ENCODE data around the gene PERM1.
A peak's percentile ranks its signal among the peaks of the same experiment; 100 is the strongest.
"Not testable (repeated sequence)": the region's sequence is repeated elsewhere in the genome, so short reads cannot be mapped to it uniquely, and the experiment has no call there.

The PERM1 gene

DNA sequence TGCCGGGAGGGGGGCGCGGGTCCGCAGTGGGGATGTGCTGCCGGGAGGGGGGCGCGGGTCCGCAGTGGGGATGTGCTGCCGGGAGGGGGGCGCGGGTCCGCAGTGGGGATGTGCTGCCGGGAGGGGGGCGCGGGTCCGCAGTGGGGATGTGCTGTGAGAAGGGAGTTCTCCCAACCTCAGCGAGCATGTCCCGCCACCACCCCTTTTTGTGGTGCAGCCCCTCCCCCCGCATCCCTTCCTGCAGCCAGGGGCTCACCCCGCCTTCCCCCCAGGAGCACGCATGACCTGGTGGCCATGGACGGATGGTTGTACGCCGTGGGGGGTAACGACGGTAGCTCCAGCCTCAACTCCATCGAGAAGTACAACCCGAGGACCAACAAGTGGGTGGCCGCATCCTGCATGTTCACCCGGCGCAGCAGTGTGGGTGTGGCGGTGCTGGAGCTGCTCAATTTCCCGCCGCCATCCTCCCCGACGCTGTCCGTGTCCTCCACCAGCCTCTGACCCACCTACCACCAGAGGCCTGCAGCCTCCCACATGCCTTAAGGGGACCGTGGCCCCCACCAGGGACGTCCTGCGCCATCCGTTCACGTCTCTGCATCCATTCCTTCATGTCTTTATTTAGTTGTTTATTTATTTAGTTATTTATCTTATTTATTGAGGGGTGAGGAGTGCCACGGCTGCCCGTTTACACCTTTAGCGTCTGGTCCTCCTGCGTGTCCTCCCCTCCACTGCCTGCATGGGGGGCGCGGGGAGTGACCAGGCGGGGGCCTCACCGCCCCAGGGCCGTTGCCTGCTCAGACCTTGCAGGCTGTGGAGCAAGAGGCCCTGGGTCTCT is 17.0 kb downstream of the PERM1 start:
- no peak for DNase-seq

DNA sequence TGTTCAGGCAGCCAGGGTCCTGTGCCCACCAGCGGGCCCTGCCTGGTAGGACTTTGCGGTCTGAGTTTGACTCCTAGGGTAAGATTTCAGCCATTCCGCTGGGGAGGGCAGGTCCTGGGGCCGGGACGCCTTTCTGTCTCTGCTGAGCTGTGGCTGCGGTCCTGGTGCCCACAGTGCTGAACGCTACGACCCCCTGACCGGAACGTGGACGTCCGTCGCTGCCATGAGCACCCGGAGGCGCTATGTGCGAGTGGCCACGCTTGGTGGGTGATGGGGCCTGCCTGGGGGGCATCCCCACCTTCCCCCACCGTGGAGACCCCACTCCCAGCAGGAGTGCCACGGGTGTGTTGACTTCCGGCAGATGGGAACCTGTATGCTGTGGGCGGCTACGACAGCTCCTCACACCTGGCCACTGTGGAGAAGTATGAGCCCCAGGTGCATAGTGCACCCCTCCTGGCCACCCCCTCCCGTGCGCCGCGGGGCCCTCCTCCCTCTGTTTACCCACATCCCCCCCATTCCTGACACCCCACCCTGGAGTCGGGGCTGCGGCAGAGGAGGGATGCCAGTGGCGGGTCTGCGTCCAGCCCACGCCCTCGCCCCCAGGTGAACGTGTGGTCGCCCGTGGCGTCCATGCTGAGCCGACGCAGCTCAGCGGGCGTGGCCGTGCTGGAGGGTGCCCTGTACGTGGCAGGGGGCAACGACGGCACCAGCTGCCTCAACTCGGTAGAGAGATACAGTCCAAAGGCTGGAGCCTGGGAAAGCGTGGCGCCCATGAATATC is 18.0 kb downstream of the PERM1 start:
- DNase-seq = no peak

DNA sequence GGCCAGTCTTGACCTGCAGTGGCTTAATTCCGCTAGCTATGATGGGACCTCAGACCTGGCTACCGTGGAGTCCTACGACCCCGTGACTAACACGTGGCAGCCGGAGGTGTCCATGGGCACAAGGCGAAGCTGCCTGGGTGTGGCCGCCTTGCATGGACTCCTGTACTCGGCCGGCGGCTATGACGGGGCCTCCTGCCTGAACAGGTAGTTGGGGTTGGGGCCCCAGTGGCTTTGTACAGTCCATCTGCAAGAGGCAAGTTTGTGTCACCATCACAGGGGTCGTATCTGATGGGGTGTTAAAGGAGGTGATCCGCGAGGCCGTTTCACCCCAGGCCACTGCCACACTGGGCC is 18.6 kb downstream of the PERM1 start:
- no peak for DNase-seq

DNA sequence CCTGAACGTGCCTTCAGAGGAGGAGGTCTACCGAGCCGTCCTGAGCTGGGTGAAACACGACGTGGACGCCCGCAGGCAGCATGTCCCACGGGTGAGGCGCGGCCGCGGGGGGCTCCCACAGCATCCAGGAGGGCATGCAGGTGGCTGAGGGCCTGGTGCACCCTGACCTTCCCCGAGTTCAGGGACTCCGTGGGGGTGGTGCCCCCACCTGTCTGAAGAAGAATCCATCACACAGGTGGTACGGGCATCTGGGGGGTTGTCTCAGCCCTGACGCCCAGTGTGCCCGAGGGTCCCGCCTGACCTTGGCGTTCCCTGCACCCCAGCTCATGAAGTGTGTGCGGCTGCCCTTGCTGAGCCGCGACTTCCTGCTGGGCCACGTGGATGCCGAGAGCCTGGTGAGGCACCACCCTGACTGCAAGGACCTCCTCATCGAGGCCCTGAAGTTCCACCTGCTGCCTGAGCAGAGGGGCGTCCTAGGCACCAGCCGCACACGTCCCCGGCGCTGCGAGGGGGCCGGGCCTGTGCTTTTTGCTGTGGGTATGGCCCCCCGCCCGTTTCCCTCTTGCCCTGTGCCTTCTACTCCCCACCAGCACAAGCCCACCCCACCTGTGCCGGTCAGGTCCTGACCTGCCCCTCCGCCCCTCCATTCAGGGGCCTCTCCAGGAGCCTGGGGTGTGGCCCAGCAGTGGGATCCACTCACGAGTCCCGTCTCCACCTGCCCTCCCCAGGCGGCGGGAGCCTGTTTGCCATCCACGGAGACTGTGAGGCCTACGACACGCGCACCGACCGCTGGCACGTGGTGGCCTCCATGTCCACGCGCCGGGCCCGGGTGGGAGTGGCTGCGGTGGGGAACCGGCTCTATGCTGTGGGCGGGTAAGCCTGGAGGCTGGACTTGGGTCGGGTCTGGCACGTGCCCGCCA is 19.3 kb downstream of the PERM1 start:
- no peak for DNase-seq

DNA sequence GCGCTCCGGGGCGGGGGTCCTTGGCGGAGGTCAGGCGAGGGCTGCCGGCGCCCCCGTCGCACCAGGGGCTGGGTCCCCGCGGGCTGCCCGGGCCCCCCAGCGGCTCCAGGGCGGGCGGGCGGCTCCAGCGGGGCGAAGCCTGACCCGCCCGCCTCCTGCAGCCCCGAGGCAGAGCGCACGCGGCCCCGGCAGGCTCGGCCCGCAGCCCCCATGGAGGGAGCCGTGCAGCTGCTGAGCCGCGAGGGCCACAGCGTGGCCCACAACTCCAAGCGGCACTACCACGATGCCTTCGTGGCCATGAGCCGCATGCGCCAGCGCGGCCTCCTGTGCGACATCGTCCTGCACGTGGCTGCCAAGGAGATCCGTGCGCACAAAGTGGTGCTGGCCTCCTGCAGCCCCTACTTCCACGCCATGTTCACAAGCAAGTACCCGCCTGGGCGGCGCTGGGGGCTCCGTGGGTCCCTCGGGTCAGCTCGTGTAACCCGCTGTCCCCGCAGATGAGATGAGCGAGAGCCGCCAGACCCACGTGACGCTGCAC is 20.7 kb downstream of the PERM1 start:
- DNase-seq = no peak

DNA sequence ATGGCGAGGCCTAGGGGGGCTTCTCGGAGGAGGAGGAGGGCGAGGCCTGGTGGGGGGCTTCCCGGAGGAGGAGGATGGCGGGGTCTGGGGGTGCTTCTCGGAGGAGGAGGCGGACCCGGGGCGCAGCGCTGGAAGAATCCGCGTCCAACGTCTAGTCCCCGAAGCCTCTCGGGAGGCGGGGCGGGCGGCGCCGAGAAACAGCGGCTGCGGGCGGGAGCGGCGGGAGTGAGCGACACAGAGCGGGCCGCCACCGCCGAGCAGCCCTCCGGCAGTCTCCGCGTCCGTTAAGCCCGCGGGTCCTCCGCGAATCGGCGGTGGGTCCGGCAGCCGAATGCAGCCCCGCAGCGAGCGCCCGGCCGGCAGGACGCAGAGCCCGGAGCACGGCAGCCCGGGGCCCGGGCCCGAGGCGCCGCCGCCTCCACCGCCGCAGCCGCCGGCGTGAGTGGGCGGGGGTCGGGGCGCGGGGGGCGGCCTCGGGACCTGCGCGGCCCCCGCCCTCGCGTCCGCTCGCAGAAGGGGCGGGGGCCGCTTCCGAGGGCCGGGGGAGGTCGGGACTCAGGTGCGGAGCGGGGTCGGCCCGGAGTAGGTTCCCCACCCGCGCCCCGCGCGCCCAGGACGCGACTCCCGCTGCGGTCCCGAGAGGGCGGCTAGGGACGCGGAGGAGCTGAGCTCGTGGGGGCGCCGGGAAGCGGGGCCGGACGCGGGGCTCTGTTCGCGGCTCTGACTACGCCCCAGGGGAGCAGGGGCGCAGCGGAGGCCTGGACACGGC is 21.3 kb downstream of the PERM1 start, which contains the start of gene KLHL17:
Gene KLHL17, plus strand, starts transcription at position 222 of the 769 bp plus-strand sequence. Its CDS starts 110 bp downstream, at position 332.
- DNase-seq = peak; percentile 51

DNA sequence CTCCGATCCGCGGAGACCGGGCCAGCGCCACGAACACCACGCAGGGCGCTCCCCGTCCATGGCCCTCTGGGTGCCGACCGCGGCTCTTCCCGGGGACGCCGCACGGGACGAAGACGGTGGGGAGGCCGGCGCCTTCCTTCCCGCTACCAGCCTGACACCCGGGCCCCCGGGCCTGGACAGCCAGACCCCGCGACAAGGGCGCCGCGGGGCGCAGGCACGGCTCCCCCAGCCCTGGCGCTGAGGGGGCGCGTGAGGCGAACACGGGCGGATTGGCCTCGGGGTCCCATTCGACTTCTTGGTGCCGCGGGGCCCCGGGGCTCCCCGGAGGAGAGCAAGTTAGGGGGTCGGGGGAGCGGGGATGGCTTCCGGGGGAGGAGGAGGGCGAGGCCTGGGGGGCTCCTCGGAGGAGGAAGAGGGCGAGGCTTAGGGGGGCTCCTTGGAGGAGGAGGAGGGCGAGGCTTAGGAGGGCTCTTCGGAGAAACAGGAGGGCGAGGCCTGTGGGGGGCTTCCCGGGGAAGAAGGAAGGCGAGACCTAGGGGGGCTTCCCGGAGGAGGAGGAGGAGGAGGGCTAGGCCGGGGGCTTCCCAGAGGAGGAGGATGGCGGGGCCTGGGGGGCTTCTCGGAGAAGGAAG is 22.0 kb downstream of the PERM1 start:
- no peak for DNase-seq

DNA sequence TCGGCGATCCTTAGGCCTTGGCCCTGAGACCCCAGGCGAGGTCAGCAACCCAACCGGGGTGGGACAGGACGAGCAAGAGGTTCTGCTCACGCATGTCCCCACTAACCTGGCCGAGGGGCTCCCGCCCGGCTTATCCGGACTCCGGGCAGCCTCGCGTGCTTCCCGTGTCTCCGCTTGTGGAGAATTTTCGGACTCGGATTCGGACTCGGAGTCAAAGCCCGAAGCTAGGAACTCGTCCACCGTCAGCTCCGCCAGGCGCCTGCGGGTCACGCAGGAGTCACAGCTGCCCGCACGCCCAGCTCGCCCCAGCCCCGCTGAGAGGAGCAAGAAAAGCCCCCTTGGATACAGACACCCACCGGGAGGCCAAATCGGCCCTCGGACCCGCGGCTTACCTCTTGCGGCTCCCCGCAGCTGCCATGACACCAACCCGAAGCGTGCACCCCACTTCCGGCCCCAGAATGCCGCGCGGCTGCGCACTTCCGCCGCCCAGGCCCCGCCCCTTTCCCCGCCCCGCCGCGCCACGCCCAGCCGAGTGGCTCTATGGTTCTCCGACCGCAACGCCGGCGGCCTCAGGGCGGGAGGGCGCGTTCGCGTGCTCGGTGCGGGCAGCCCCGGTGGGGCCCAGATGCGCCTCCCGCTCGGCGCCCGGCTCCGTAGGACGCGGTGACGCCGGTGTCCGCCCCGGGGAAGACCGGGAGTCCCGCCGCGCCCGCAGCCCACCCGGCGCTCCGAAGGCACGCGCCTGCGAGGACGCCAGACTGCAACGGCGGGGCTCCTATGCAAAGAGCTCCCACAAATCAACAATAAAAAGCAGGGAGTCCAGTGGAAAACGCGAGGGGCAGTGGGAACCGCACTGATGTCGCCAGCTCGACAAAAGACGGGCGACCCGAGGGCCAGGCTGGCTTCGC is 22.8 kb downstream of the PERM1 start, which contains the start of gene NOC2L:
Gene NOC2L, minus strand, starts transcription at position 434 of the 908 bp plus-strand sequence. Its CDS starts 16 bp downstream, at position 418.
- DNase-seq = peak; percentile 80

DNA sequence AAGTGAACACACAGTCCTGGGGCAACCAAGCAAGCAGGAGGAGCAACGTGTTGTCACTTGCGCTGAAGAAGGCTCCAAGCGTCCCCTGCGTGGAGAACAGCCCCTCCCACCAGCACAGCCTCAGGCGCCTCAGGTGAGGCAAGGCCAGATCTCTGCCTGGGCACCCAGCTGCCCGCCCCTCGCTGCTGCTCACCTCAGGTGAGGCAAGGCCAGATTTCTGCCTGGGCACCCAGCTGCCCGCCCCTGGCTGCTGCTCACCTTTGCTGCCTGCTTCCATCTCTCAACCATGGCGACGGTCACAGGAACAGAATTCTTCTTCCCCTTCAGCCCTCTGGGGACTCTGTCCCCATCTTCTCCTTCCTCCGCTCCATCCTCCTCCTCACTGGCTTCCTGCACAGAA is 25.3 kb downstream of the PERM1 start:
- no peak for DNase-seq

DNA sequence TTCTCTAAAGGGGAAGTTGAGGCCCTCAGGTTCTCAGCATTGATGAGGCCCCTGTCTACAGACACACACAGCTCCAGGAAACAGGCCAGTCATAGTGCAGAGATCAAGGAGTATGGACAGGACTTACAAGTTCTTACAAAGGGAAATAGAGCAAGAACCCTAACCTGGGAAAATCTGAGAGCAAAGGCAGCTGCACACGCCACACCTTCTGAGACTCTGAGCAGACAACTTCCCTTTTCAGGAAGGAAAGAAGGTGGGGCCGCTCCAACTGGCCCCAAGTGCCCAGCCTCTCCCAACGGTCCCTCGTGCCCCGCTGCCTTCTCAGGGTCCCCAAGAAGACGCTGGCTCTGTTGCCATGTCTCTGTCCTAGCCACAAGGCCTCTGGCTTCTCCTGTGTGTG is 26.4 kb downstream of the PERM1 start:
- DNase-seq = no peak

DNA sequence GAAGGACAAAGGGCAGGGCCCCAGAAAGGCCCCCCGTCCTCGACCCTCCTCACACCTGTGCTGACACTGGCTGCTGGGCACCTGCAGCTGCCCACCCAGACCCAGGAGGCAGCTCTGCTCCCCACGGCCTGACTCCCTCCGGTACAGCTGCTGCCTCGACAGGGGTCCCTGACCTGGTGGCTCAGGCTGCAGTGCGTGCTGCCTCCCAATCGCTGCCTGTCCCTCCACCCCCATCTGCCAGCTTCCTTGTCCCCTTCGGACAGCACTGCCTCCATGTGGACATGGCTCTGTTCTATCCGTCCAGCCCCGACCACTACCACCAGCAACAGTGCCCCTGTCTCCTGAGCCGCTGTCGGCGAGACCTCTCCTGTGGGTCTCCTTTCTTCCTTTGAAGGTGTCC is 27.0 kb downstream of the PERM1 start:
- no peak for DNase-seq

DNA sequence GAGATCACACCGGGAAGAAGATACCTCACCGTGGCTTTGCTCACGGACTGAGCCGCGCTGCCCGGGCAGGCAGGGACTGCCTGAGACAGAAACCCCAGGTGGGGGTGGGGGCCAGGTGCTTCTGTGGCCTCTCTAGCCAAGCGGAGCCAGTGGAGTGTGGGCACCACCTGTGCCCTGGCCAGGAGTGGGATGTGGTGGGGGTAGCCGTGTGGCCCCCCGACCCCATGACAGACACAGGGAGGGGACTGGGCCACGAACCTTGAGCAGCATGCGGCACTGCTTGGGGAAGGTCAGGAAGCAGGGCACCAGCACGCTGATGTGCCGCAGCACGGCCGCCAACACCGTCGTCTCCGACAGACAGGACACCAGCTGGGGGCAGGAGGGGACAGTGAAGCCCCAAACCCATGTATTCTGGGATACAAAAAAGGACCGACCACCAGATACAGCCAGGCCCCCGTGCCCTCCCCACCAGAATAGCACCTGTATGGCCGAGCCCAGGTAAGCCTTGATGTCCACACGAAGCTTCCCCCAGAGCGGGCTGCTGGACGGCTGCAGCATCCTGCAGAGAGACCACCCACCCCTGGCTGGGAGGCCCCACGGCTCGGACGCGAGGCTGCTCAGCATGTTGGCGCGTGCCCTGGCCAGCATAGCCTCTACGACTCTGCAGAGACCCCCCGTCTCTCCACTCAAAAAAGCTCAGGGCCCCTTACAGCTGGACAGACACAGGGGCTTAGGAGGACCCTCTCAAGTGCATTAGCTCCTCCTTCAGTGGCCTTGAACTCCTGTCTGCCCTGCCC is 28.2 kb downstream of the PERM1 start:
- DNase-seq = no peak

DNA sequence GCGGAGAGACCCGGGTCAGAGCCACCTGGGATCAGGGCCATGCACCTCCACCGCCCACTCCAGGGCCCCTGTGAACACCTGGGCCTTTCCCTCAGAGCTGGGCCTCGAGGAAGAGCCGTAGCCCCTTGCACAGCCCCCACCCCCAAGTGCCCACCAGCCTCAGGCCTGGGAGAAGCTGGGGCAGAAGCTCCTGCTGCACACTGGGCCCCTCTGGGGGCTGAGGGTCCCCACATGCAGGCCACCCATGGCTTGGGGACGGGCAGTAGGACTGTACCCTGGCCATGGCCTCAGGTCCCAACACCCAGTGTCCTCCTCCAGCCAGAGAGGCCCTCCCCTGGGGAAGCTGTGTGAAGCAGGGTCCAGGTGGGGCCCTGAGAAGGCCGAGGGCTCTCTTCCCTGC is 29.3 kb downstream of the PERM1 start:
- DNase-seq = no peak

DNA sequence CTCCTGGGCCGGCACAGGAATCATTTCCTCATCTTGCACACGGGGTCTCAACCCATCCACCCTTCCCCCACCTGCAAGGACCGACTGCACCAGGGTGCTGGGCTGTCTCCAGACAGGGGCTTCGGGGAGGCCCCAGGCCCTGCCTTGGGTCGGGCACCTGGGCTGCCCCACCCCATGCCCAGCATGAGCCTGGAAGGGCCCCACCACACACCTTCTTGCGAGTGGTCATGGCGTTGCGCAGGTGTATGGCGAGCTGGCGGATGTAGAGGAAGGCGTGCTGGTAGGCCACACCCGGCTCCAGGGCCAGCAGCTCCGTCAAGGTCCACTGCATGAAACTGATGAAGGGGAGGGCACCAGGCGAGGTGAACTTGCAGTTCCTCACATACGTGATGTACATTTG is 29.7 kb downstream of the PERM1 start:
- DNase-seq = no peak

DNA sequence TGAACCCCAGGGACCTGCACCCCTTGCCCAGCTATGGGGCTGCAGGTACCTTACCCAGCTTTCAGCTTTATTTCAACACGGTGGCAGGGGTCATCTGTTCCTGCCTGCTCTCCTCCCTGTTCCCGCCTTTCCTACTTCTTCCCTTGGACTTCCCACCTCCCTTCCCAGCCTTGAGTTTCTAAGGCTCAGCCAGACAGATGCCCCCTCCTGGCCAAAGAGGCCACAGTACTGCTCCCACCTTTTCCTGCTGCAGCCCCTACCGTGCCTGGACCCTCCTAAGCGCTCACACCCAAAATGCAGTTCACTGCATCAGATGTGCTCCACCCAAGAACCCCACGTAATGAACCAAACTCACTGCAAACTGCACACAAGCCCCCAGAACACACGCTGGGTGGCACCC is 30.5 kb downstream of the PERM1 start:
- DNase-seq = no peak

DNA sequence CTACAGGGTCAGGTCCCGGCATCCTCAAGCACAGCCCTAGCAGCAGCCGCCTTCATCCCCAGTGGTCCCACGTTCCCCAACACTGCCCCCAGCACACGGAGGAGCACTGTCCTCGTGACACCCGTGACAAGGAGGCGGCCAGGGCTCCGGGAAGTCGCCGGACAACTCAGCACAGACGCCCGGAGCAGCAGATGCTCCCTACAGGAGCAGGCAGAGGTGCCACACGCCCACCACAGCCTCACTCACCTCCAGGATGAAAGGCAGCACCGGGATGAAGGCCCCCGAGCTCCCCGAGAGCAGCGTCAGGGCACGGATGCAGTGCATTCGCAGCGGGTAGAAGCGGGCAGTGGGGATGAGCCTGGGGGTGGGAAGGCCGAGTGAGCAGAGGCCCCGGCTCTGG is 31.0 kb downstream of the PERM1 start:
- DNase-seq = no peak

DNA sequence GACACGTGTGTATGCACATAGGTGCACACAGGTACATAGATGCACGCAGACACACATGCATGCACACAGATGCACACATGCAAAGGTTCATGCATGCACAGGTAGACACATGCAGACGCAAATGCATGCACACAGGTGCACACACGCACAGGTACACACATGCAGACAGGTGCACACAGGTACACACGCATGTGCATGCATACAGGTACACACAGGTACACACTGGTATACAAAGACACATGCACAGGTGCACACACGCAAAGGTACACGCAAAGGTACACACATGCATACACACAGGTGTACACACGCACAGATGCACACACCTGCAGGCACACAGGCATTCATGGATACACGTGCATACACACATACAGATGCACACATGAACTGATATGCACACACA is 31.6 kb downstream of the PERM1 start:
- DNase-seq = no peak

DNA sequence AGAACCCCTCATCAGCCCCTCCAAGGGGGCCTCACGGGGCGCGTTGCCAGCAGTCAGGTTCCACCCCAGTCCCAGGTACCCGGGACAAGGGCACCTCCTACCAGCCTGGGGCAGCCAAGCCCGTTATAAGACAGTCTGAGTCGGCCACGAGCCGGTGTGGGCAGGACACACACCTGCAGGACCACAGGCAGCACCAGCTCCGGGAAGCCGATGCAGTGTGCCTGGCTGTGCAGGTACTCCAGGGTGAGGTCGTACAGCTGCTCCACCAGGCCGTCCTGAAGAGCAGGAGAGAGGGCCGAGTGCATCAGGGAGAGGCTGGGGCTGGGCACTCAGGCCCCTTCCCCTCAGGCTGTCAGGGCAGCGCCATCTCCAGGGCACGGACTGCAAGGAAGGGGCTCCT is 33.9 kb downstream of the PERM1 start:
- DNase-seq = no peak

DNA sequence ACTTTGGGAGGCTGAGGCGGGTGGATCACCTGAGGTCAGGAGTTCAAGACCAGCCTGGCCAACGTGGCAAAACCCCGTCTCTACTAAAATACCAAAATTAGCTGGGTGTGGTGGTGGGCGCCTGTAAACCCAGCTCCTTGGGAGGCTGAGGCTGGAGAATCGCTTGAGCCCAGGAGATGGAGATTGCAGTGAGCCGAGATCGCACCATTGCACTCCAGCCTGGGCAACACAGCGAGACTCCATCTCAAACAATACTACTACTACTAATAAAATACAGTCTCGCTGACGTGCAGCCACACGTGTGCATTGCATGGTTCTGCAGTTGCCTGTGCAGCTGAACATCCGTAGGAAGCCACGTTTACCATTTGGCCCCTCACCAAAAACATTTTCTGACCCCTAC is 35.1 kb downstream of the PERM1 start:
- DNase-seq = not testable (repeated sequence)

Measured in DMS79 treated with DMSO at 0.1 percent for 48 hours (cell line).